ENCODE measurements around the gene FOLR2.
A peak's percentile ranks its signal among the peaks of the same experiment; 100 is the strongest.

FOLR2 gene

GRCh38 chr11:72217841-72218240 is 1.2 kb downstream of the FOLR2 start:
- no peak for TF ChIP-seq CTCF (IDR thresholded peaks at IDR 0.05; ENCODE audit: low read length, missing control alignments)

GRCh38 chr11:72218251-72218745 is 1.7 kb downstream of the FOLR2 start:
- H3K4me3 ChIP-seq (replicated peaks; ENCODE audit: low read depth, low read length): no peak overlapping the region
- TF ChIP-seq CTCF (IDR thresholded peaks at IDR 0.05; ENCODE audit: low read length, missing control alignments): no peak
- no peak for DNase-seq (ENCODE audit: low read depth)

More at GRCh38 chr11:72217841-72218240, 1.2 kb downstream of the FOLR2 start:
- no peak for DNase-seq (ENCODE audit: low read depth)
- H3K4me3 ChIP-seq (replicated peaks; ENCODE audit: low read depth, low read length): no peak overlapping the region

GRCh38 chr11:72220696-72221363 is 4.2 kb downstream of the FOLR2 start:
- no peak for DNase-seq (ENCODE audit: low read depth)
- no peak for TF ChIP-seq CTCF (IDR thresholded peaks at IDR 0.05; ENCODE audit: low read length, missing control alignments)
- no peak overlapping the region for H3K4me3 ChIP-seq (replicated peaks; ENCODE audit: low read depth, low read length)

GRCh38 chr11:72221386-72222075 is 4.9 kb downstream of the FOLR2 start:
- no peak for TF ChIP-seq CTCF (IDR thresholded peaks at IDR 0.05; ENCODE audit: low read length, missing control alignments)
- no peak overlapping the region for H3K4me3 ChIP-seq (replicated peaks; ENCODE audit: low read depth, low read length)
- DNase-seq (ENCODE audit: low read depth): no peak

GRCh38 chr11:72222106-72222891 is 5.7 kb downstream of the FOLR2 start:
- no peak for DNase-seq (ENCODE audit: low read depth)
- no peak for TF ChIP-seq CTCF (IDR thresholded peaks at IDR 0.05; ENCODE audit: low read length, missing control alignments)
- H3K4me3 ChIP-seq (replicated peaks; ENCODE audit: low read depth, low read length): peak overlapping the region; percentile 96

GRCh38 chr11:72222907-72223614 is 6.5 kb downstream of the FOLR2 start:
- DNase-seq (ENCODE audit: low read depth): peak; percentile 91

More at GRCh38 chr11:72222907-72223614, 6.5 kb downstream of the FOLR2 start:
- H3K4me3 ChIP-seq (replicated peaks; ENCODE audit: low read depth, low read length): peak overlapping the region; percentile 96
- peak; percentile 13 for TF ChIP-seq CTCF (IDR thresholded peaks at IDR 0.05; ENCODE audit: low read length, missing control alignments)
